OCI-LY3 (cell line): ENCODE results near the gene ABL2.

Experiments used
- CTCF ChIP-seq: fragments of 200-600, 300-600 bp; sonication (generic); IDR thresholded peaks from 2 replicates; pipeline ENCODE4 v1.5.1; 2014; ENCODE audit warnings: antibody characterized with exemption, low read length, low read depth
- EZH2phosphoT487 ChIP-seq: fragments of 200-600 bp; shearing (Covaris generic); IDR thresholded peaks from 2 replicates; pipeline ENCODE4 v1.6.1; 2018; ENCODE audit warnings: antibody characterized with exemption, mixed run types, low read depth

- TF ChIP-seq CTCF (no peak), EZH2phosphoT487 (no peak)
Measured at GRCh38 chr1:179253286-179253972, 24.0 kb upstream of the ABL2 start.
